SU-DHL-6 (cell line): ENCODE measurements around the gene BOC.

Experiments used
- CTCF ChIP-seq: fragments of 200-600 bp; sonication (generic); IDR thresholded peaks from one replicate; pipeline ENCODE4 v1.5.1; 2017; ENCODE audit warnings: antibody characterized with exemption, mild to moderate bottlenecking, low read length, moderate library complexity; ENCODE audit not compliant: insufficient read depth, poor library complexity, severe bottlenecking
- EZH2phosphoT487 ChIP-seq: fragments of 200-600 bp; sonication (generic), shearing (Covaris generic); conservative IDR thresholded peaks from 2 replicates; pipeline ENCODE4 v1.6.1; 2018; ENCODE audit warnings: mild to moderate bottlenecking, antibody characterized with exemption, low read length, moderate library complexity, mixed read lengths

- TF ChIP-seq CTCF: no peak
- TF ChIP-seq EZH2phosphoT487: no peak
These were observed 1.6 kb downstream of the BOC start for GRCh38 chr3:113212844-113213375.
